Upper lobe of left lung (tissue), 4 donors: ENCODE data around the gene PRIM2.
"Not testable (repeated sequence)": the region's sequence is repeated elsewhere in the genome, so short reads cannot be mapped to it uniquely, and the experiment has no call there.

Experiments
- EP300 ChIP-seq, 4 donors: sonication (generic); formaldehyde crosslinking; IDR thresholded peaks; one replicate each; pipeline ENCODE4 v1.5.1; 2017; ENCODE audit warnings: antibody characterized with exemption in 4 of 4, control low read depth in 2 of 4
- POLR2A ChIP-seq, 4 donors: fragments of 450-650 bp; IDR thresholded peaks; one replicate each; pipeline ENCODE4 v1.5.1; 2016 to 2017; ENCODE audit warnings: antibody characterized with exemption in 4 of 4, mild to moderate bottlenecking in 2 of 4
- POLR2AphosphoS5 ChIP-seq, 2 donors: sonication (generic); formaldehyde crosslinking; IDR thresholded peaks; one replicate each; pipeline ENCODE4 v1.5.1; 2017; ENCODE audit warnings: antibody characterized with exemption in 2 of 2
- TF ChIP-seq, protein P1 (sequence below), 6 experiments: fragments of 450-650 bp in 4 of 6; fragments of 200-600 bp in 2 of 6; sonication (generic) in 2 of 6; IDR thresholded peaks; one replicate each; pipeline ENCODE4 v1.5.1; 2016 to 2019; ENCODE audit warnings: antibody characterized with exemption in 6 of 6

DNA sequence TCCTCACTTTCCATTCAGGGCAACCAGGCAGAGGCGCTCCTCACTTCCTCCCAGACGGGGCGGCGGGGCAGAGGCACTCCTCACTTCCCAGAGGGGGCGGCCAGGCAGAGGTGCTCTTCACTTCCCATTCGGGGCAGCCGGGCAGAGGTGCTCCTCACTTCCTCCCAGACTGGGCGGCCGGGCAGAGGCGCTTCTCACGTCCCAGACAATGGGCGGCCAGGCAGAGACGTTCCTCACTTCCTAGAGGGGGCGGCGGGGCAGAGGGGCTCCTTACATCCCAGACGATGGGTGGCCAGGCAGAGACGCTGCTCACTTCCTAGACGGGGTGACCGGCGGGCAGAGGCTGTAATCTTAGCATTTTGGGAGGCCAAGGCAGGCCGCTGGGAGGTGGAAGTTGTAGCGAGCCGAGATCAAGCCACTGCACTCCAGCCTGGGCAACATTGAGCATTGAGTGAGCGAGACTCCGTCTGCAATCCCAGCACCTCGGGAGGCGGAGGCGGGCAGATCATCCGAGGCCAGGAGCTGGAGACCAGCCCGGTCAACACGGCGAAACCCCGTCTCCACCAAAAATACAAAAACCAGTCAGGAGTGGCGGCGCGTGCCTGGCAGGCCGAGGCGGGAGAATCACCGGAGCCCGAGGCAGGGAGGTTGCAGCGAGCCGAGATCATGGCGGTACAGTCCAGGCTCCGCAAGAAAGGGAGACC is 6.0 kb upstream of the PRIM2 start:
- TF ChIP-seq, protein P1, sequence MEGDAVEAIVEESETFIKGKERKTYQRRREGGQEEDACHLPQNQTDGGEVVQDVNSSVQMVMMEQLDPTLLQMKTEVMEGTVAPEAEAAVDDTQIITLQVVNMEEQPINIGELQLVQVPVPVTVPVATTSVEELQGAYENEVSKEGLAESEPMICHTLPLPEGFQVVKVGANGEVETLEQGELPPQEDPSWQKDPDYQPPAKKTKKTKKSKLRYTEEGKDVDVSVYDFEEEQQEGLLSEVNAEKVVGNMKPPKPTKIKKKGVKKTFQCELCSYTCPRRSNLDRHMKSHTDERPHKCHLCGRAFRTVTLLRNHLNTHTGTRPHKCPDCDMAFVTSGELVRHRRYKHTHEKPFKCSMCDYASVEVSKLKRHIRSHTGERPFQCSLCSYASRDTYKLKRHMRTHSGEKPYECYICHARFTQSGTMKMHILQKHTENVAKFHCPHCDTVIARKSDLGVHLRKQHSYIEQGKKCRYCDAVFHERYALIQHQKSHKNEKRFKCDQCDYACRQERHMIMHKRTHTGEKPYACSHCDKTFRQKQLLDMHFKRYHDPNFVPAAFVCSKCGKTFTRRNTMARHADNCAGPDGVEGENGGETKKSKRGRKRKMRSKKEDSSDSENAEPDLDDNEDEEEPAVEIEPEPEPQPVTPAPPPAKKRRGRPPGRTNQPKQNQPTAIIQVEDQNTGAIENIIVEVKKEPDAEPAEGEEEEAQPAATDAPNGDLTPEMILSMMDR (IDR thresholded peaks at IDR 0.05) = not testable (repeated sequence)
- TF ChIP-seq POLR2A, EP300, POLR2AphosphoS5 (IDR thresholded peaks at IDR 0.05): not testable (repeated sequence)
